Measurements from ENCODE around the gene SLC6A8. TPM values are rescaled to one million over a fixed set of nuclear protein-coding genes. Genes with fewer than 3 reads are reported as not detected.
"Not testable (repeated sequence)": the region's sequence is repeated elsewhere in the genome, so short reads cannot be mapped to it uniquely, and the experiment has no call there.

The SLC6A8 gene
- total RNA-seq, 1 donor from 2014 or later: 22.0 TPM

- DNase-seq: no peak
Observed at GRCh38 chrX:153708415-153708814, 20.7 kb downstream of the SLC6A8 start.

- DNase-seq: no peak
Observed at GRCh38 chrX:153709726-153710674, 22.3 kb downstream of the SLC6A8 start.

GRCh38 chrX:153714256-153714655 lies 26.5 kb downstream of the SLC6A8 start:
- no peak for DNase-seq

- no peak for DNase-seq
Observed at GRCh38 chrX:153717445-153717844, 29.7 kb downstream of the SLC6A8 start.

GRCh38 chrX:153719238-153719637 lies 31.5 kb downstream of the SLC6A8 start:
- no peak for DNase-seq

- DNase-seq: no peak
Observed at GRCh38 chrX:153719701-153720100, 32.0 kb downstream of the SLC6A8 start.

- DNase-seq: no peak
Observed at GRCh38 chrX:153722704-153723350, 35.1 kb downstream of the SLC6A8 start.

- DNase-seq: no peak
Observed at GRCh38 chrX:153723351-153724251, 35.9 kb downstream of the SLC6A8 start.

GRCh38 chrX:153724252-153725038 lies 36.7 kb downstream of the SLC6A8 start, which contains the start of the genes ABCD1 and BCAP31:
Gene ABCD1 (plus strand): TSS chrX:153724856. CDS start chrX:153725267, 411 bp downstream.
Gene BCAP31 (minus strand): TSS chrX:153724387. CDS start chrX:153723244, 1,143 bp downstream.
- peak; percentile 86 for DNase-seq

- DNase-seq: no peak
Observed at GRCh38 chrX:153725039-153725831, 37.5 kb downstream of the SLC6A8 start.

- DNase-seq: no peak
Observed at GRCh38 chrX:153725832-153726285, 38.1 kb downstream of the SLC6A8 start.

GRCh38 chrX:153726286-153727122 lies 38.8 kb downstream of the SLC6A8 start:
- DNase-seq: no peak

GRCh38 chrX:153727123-153727931 lies 39.6 kb downstream of the SLC6A8 start:
- DNase-seq: no peak

GRCh38 chrX:153728095-153728494 lies 40.4 kb downstream of the SLC6A8 start:
- no peak for DNase-seq

- no peak for DNase-seq
Observed at GRCh38 chrX:153728951-153729631, 41.4 kb downstream of the SLC6A8 start.

GRCh38 chrX:153730115-153730514 lies 42.4 kb downstream of the SLC6A8 start:
- not testable (repeated sequence) for DNase-seq

GRCh38 chrX:153731117-153731844 lies 43.6 kb downstream of the SLC6A8 start:
- no peak for DNase-seq
